CD4-positive, alpha-beta T cell treated with Interleukin-10 for 1 hour (primary cell): Measurements from ENCODE around the gene RGS14.
"Not testable (repeated sequence)": the region's sequence is repeated elsewhere in the genome, so short reads cannot be mapped to it uniquely, and the experiment has no call there.

Experiments
- DNase-seq: peaks from one replicate; pipeline ENCODE4 v3.0.0-alpha.2; 2020

RGS14 gene

GRCh38 chr5:177405312-177405711 lies 47.6 kb downstream of the RGS14 start:
- DNase-seq: no peak

GRCh38 chr5:177405805-177406204 lies 48.1 kb downstream of the RGS14 start:
- DNase-seq: peak; percentile 31

GRCh38 chr5:177409043-177409801 lies 51.5 kb downstream of the RGS14 start, which contains the start of gene F12:
TSS of gene F12 (minus strand) at chr5:177409564. CDS start at chr5:177409527, 37 bp downstream.
- no peak for DNase-seq

GRCh38 chr5:177410575-177410974 lies 52.9 kb downstream of the RGS14 start:
- DNase-seq: peak; percentile 34

- peak; percentile 75 for DNase-seq
Measured at GRCh38 chr5:177412603-177413233, 55.0 kb downstream of the RGS14 start.

GRCh38 chr5:177414481-177414880 lies 56.8 kb downstream of the RGS14 start:
- no peak for DNase-seq

- not testable (repeated sequence) for DNase-seq
Measured at GRCh38 chr5:177417081-177417480, 59.4 kb downstream of the RGS14 start.

GRCh38 chr5:177419046-177419445 lies 61.3 kb downstream of the RGS14 start:
- DNase-seq: no peak

GRCh38 chr5:177420472-177420871 lies 62.7 kb downstream of the RGS14 start:
- DNase-seq: not testable (repeated sequence)

GRCh38 chr5:177421062-177421798 lies 63.5 kb downstream of the RGS14 start:
- DNase-seq: no peak
